Thyroid gland (tissue), 4 donors: Measurements from ENCODE around the gene CCDC70. TPM values are rescaled to one million over a fixed set of nuclear protein-coding genes. Genes with fewer than 3 reads are reported as not detected.

Experiments
- DNase-seq, 2 donors: peaks; one replicate each; pipeline ENCODE4 v3.0.0-alpha.2; 2019
- H3K27ac ChIP-seq, 3 donors: fragments of 200-600 bp; sonication (generic); 1 replicate in 2 of 3; 2 replicates in 1 of 3; pipeline ENCODE4 v1.5.1; 2016 to 2019; ENCODE audit warnings: mild to moderate bottlenecking in 1 of 3, moderate library complexity in 1 of 3
- H3K27me3 ChIP-seq: fragments of 200-600 bp; sonication (generic); one replicate; pipeline ENCODE4 v1.5.1; 2019
- H3K36me3 ChIP-seq, 2 donors: fragments of 200-600 bp; sonication (generic); one replicate each; pipeline ENCODE4 v1.5.1; 2016 to 2019
- H3K4me1 ChIP-seq, 2 donors: fragments of 200-600 bp; sonication (generic); one replicate each; pipeline ENCODE4 v1.5.1; 2017 to 2019
- H3K4me3 ChIP-seq, 3 donors: fragments of 200-600 bp; sonication (generic); replicated peaks in 1 of 3; 1 replicate in 2 of 3; 2 replicates in 1 of 3; pipeline ENCODE4 v1.5.1; 2016; ENCODE audit warnings: mild to moderate bottlenecking in 1 of 3
- H3K9me3 ChIP-seq: fragments of 200-600 bp; sonication (generic); one replicate; pipeline ENCODE4 v1.5.1; 2017
- CTCF ChIP-seq, 6 experiments: fragments of 200-600 bp in 3 of 6; fragments of 450-650 bp in 3 of 6; sonication (generic) in 3 of 6; IDR thresholded peaks; one replicate each; pipeline ENCODE4 v1.5.1; 2016 to 2019; ENCODE audit warnings: antibody characterized with exemption in 6 of 6, mild to moderate bottlenecking in 2 of 6, inconsistent platforms in 1 of 6, moderate library complexity in 1 of 6
- POLR2A ChIP-seq, 2 donors: fragments of 450-650 bp; IDR thresholded peaks; one replicate each; pipeline ENCODE4 v1.6.1; 2017; ENCODE audit warnings: antibody characterized with exemption in 2 of 2, mild to moderate bottlenecking in 2 of 2, moderate library complexity in 1 of 2
- WGBS, 2 donors: methylation state at CpG; one replicate each; pipeline ENCODE4 v1.1.5; 2017; 5-methylcytosine and 5-hydroxymethylcytosine counted together
- intact Hi-C: fragments of 100-400 bp; cut with DNase I; formaldehyde crosslinking; loops from one replicate; pipeline ENCODE4 v1.15.1; 2023
- total RNA-seq, 4 donors: library from RNA; depleted of rRNA; stranded (reverse); fragments of >200 nt; gene quantifications; one replicate each; pipeline ENCODE4 v1.2.3, GENCODE V29; 2016

Gene CCDC70
- total RNA-seq, 4 donors from 2014 or later: 0.40 TPM; not detected in 3

- no peaks in the 10 kb centered on the region for H3K36me3 ChIP-seq
- no peaks in the 10 kb centered on the region for H3K4me1 ChIP-seq
- TF ChIP-seq POLR2A (IDR thresholded peaks at IDR 0.05) (no peak), CTCF (IDR thresholded peaks at IDR 0.05) (no peak)
- no peak overlapping the region for H3K27ac ChIP-seq
- H3K27me3 ChIP-seq: no peaks in the 10 kb centered on the region
- WGBS, 2 donors: 87 to 93% methylated on average over 8 of the region's 8 CpGs
- DNase-seq: no peak
- H3K4me3 ChIP-seq: no peak overlapping the region
- intact Hi-C loops: no loop called here
- H3K9me3 ChIP-seq: no peaks in the 10 kb centered on the region
Measured at GRCh38 chr13:51828730-51829567, 32.8 kb upstream of the CCDC70 start.

- Histone ChIP-seq H3K27me3 (no peaks in the 10 kb centered on the region), H3K9me3 (no peaks in the 10 kb centered on the region), H3K4me3 (no peak overlapping the region), H3K4me1 (no peaks in the 10 kb centered on the region), H3K27ac (no peak overlapping the region), H3K36me3 (no peaks in the 10 kb centered on the region)
- intact Hi-C loops: no loop called here
- WGBS, 2 donors: 88 to 97% methylated on average over 2 of the region's 2 CpGs
- TF ChIP-seq POLR2A (IDR thresholded peaks at IDR 0.05): no peak
- TF ChIP-seq CTCF (IDR thresholded peaks at IDR 0.05): no peak
- DNase-seq: no peak
Measured at GRCh38 chr13:51829568-51829899, 32.2 kb upstream of the CCDC70 start.

- Histone ChIP-seq H3K9me3 (no peaks in the 10 kb centered on the region), H3K36me3 (no peaks in the 10 kb centered on the region), H3K4me3 (no peak overlapping the region), H3K27me3 (no peaks in the 10 kb centered on the region), H3K4me1 (no peaks in the 10 kb centered on the region), H3K27ac (no peak overlapping the region)
- 95 to 96% methylated on average over 4 of the region's 5 CpGs for WGBS, 2 donors
- no peak for TF ChIP-seq CTCF (IDR thresholded peaks at IDR 0.05)
- TF ChIP-seq POLR2A (IDR thresholded peaks at IDR 0.05): no peak
- no peak for DNase-seq
- intact Hi-C loops: loop anchor here (10.0 kb wide), 1 partner anchor 293 kb away; the partner anchor contains the start of gene NEK5
Measured at GRCh38 chr13:51831519-51831918, 30.2 kb upstream of the CCDC70 start.

GRCh38 chr13:51832471-51833152 is 29.2 kb upstream of the CCDC70 start:
- Histone ChIP-seq H3K27ac (no peak overlapping the region), H3K27me3 (no peaks in the 10 kb centered on the region), H3K9me3 (no peaks in the 10 kb centered on the region), H3K4me3 (no peak overlapping the region), H3K4me1 (no peaks in the 10 kb centered on the region), H3K36me3 (no peaks in the 10 kb centered on the region)
- TF ChIP-seq CTCF (IDR thresholded peaks at IDR 0.05) (peak in 2 of 6 experiments; percentile 30 to 32), POLR2A (IDR thresholded peaks at IDR 0.05) (no peak)
- peak; percentile 17 to 19 for DNase-seq
- WGBS, 2 donors: 71 to 76% methylated on average over 6 of the region's 6 CpGs
- intact Hi-C loops: loop anchor here (10.0 kb wide), 1 partner anchor 292 kb away; the partner anchor contains the start of gene NEK5

- TF ChIP-seq POLR2A (IDR thresholded peaks at IDR 0.05) (no peak), CTCF (IDR thresholded peaks at IDR 0.05) (no peak)
- WGBS, 2 donors: 85 to 89% methylated on average over 10 of the region's 10 CpGs
- no peak overlapping the region for H3K27ac ChIP-seq
- intact Hi-C loops: loop anchor here (10.0 kb wide), 1 partner anchor 291 kb away; the partner anchor contains the start of gene NEK5
- DNase-seq: no peak
- H3K4me3 ChIP-seq: no peak overlapping the region
- no peaks in the 10 kb centered on the region for H3K27me3 ChIP-seq
- no peaks in the 10 kb centered on the region for H3K4me1 ChIP-seq
- H3K36me3 ChIP-seq: no peaks in the 10 kb centered on the region
- H3K9me3 ChIP-seq: no peaks in the 10 kb centered on the region
Measured at GRCh38 chr13:51833980-51834379, 27.8 kb upstream of the CCDC70 start.
